Measurements from ENCODE around the gene RENBP.

Gene RENBP

DNA sequence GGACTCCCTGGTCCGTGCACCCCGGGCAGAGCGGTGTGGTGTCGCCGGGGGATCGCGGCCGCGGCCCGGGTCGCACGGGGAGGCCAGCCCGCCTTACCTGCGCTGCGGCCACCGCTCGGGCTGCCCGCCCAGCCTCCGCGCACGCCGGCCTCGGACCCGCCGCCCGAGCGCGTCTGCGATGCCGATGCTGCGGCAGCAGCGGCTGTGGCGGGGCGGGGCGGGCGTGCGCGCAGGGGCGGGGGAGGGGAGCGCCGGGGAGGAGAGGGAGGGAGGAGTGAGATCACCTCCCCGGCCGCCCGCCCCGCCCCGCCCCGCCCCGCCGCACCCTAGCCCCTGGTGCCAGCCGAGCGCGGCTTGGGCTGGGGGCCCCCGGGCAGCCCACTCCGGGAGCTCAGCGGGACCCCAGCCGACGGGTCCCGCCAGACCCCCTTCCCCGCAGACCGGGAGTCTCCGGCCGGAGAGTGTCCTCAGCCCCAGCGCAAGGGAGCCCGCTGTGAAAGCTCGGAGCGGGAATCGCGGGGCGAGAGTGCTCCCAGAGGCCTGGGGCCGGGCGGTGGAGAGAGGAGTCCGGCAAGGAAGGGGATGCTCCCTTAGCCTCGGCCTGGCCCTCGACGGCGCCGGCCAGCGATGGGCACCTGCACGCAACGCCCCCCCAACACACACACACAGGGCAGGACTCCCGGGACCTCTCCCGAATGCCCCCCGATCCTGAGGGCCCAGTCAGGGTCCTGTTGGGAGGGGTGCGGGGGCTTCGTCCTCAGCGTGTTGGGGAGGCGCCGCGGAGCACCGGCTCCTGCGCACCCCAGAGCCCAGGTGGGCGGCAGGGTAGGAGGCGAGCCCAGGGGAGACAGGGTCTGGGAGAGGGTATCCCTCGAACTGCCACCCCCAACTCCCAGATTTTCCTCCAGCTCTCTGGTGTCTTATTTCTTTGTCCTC, 58.2 kb downstream of the RENBP start, which contains the start of gene L1CAM:
TSS of gene L1CAM (minus strand) at position 206 of the 936 bp plus-strand sequence. CDS start 10,337 bp downstream, outside the sequence.
- peaks cover 27% of the 10 kb centered on the region for H3K27me3 ChIP-seq (ENCODE audit: insufficient read depth, low read depth, severe bottlenecking)
- H3K36me3 ChIP-seq = no peaks in the 10 kb centered on the region; the same call in 1 of the 2 replicates
- no peaks in the 10 kb centered on the region for H3K9me3 ChIP-seq (ENCODE audit: severe bottlenecking)
- no peak for DNase-seq
- no peak within 1 kb of the TSS for H3K27ac ChIP-seq
- TF ChIP-seq, protein P1, sequence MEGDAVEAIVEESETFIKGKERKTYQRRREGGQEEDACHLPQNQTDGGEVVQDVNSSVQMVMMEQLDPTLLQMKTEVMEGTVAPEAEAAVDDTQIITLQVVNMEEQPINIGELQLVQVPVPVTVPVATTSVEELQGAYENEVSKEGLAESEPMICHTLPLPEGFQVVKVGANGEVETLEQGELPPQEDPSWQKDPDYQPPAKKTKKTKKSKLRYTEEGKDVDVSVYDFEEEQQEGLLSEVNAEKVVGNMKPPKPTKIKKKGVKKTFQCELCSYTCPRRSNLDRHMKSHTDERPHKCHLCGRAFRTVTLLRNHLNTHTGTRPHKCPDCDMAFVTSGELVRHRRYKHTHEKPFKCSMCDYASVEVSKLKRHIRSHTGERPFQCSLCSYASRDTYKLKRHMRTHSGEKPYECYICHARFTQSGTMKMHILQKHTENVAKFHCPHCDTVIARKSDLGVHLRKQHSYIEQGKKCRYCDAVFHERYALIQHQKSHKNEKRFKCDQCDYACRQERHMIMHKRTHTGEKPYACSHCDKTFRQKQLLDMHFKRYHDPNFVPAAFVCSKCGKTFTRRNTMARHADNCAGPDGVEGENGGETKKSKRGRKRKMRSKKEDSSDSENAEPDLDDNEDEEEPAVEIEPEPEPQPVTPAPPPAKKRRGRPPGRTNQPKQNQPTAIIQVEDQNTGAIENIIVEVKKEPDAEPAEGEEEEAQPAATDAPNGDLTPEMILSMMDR (IDR thresholded peaks at IDR 0.05; ENCODE audit: low read depth, low read length) = no peak
- H3K4me3 ChIP-seq (ENCODE audit: low read depth, low read length) = peak within 1 kb of the TSS; percentile 42
